NOMO-1 treated with DMSO at 0.1 percent for 48 hours (cell line): ENCODE data around the gene ECHDC3.

ENCODE experiments used
- DNase-seq: peaks from one replicate; lab custom pipeline; 2025; ENCODE audit not compliant: unreplicated experiment; lab: John Stamatoyannopoulos, UW

Gene ECHDC3

DNA sequence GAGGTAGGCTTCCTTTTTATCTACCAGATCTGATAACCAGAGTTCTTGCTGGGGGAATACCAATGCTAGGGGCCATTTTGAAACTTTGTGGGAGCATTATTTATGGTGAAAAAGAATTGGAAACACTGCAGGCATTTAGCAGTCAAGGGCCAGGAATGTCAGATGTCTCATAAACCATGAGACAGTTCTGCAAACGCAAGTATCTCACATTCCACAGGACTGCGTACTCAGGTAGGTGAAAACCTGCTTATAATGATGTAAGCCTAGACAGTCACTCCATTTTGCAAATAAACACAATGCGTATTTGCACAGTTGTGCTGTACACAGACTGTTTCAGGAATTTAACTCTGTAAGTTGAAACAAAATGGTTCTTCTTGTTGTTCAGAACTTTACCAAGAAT lies 33.9 kb downstream of the ECHDC3 start:
- no peak for DNase-seq

DNA sequence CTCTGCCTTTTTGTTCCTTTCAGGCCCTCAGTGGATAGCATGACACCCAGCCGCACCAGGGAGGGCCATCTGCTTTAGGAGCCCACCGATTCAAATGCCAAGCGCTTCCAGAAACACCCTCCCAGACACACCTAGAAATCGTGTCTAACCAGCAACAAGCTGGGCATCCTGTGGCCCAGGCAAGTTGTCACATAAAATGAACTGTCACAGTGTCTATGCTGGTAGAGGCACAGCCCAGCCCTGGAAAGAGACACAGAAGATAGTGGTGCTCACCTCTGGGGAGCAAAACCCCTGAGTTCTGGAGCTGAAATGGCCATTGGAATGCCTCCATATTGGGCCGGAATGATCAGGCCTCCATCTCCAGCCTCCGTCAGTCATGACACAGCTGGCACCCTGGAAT lies 38.9 kb downstream of the ECHDC3 start:
- DNase-seq: no peak

DNA sequence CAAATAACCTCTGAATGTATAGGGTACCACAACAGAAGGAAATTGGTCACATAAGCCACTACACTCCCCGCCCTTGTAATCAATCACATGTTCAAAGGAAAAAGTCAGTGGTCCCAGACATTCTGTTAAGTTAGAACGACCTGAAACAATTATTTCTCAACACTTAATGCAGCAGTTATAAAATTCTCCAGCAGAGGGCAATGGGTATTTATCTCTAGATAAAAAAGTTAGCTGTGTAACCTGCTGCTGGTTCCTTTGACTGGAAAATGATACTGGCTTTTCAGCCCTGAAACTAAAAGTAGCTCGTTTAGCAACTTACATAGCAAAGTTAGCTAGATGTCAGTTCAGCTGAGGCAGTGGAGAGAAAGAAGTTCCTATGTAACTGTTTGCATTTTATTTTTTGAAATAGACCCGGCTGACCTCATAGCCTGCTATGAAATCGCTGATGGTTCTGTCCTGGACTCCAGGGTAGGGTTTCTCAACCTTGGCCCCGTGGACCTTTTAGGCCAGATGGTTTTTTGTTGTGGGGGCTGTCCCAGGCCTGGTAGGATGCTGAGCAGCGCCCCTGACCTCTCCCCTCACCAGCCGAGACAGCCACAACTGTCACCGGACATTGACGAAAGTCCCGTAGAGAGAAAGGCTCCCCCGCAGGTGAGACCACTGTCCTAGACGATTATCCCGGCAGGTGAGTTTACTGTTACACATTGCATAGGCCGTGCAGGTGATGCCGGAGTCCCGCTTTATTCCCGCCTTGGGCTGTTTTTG lies 40.8 kb downstream of the ECHDC3 start:
- DNase-seq: peak; percentile 77

DNA sequence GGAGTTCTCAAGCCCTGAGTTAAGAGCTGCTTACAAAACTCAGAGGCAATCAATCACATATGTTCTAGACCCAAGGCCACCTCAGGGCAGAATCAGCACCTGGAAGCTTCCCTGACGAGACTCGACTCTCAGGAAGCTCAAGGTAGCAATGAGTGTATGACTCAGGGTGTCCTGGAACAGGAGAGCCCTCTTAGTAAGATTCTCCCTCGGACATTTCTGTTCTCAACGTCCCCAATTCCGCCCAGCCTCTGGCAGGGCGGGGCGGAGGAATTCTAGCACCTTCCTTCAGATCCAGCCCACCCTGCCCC lies 41.3 kb downstream of the ECHDC3 start:
- DNase-seq: no peak

DNA sequence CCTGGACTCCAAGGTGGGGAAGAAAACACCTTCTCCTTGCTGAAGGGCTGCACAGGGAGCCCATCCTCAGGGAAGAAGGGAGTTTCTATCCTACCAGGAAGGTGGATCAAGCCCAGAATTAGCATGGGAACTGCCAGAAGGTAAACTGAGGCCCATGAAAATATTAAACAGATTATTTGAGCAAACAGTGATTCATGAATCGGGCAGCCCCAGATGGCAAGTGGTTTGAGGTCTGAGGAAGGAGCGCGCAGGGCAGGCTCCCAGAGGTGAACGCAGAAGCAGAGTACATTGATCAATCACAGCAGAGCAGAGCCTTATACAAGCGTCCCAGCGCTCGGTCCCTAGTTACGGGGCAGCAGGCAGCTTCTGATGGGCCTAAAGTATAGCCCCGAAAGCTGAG lies 45.2 kb downstream of the ECHDC3 start:
- DNase-seq: no peak

DNA sequence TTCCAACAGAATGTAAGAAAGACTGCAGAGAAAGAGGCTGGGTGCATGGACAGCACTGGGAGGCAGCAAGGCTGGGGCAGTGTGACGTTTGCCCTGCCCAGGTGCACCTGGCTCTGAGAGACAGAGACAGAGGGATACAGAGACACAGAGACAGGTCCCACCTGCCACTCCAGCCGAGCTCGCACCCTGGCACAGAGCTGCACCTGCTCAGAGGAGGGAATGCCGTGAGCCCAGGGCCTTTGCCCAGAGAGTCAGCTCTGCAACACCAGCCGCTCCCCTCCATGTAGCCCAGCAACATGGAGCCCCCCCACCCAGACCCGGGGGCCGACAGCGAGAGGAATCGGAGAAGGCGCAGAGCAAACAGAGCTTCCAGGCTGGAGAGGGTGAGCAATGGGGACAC lies 45.7 kb downstream of the ECHDC3 start:
- DNase-seq: no peak

DNA sequence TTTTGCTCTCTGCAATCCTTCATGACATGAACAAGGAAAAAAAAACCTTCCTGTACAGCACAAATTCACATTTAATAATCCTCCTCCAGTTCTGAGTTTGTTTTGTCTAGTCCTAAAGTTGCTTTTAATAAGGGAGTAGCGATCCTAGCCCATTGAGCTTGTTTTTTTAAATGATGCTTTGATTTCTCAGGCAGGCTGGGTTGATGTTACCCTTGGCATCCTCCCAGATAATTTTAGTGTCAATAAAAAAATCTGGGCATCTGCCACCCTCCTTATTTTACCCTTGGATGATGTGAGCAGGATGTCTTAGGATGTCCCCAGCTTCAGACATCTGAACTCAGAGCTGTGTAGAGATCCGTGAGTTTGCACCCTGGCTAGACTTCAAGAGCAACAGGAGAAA lies 47.1 kb downstream of the ECHDC3 start:
- DNase-seq: no peak

DNA sequence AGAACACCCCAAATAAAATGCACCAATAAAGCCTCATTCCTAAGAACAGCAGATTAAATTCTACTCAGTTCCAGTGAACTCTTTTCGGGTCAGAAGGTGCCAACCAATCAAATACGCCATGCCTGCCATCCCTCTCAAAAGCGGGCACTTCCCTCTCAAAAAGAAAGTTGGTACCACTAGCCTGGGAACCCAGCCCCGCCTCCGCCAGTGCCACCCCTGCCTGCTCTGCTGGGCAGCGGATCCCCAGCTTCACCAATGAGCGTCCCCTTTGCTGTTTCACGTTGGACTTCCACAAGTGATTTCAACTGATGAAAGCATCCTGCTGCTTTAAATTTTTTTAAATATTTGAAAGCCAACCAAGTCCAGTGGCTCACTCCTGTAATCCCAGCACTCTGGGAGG lies 47.8 kb downstream of the ECHDC3 start:
- DNase-seq: no peak

DNA sequence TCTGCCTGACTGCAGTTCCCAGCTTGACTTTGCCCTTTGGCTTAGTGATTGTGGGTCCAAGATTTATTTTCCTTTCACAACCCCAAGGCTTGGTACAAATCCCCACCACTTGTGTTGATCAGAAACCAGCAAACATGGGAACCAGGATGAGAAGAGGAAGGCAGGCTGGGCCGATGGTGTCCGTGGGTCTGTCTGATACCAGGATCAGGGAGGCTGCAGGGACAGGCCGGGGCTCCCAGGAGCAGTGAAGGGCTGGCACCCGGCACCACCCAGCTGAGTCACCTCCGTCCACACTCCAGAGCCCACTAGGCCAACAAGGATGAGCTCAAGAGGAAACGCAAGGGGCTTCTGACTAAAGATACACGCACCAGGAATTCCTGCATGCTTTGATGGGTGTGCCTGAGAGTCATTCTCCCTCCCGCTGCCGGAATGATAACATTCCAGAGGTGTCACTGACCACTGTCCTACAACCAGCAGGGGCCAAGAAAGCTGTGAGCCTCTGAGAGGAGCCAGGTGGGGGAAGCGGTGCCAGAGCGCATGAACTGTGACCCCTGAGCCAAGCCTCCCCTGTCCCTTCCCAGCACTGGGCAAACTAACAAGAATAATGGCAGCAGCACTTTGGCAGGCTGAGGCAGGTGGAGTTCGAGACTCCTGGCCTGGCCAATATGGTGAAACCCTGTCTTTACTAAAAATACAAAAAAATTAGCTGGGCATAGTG lies 51.7 kb downstream of the ECHDC3 start:
- no peak for DNase-seq

DNA sequence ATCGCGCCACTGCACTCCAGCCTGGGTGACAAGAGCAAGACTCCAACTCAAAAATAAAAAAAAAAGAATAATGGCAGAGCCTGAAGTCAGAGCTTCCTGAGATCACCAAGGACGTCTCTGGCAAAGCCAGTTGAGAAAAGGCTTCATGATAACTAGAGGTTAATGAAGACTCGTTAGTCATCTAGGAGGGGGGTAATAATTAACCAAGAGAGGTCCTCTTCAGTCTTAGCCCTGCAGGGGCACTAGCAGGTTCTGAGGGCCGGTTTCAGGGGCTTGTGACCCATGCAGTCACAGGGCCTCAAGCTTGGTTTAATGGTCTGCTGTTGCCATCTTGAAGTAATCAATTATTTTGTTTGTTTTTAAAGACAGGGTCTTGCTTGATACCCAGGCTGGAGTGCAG lies 52.4 kb downstream of the ECHDC3 start:
- DNase-seq: no peak

DNA sequence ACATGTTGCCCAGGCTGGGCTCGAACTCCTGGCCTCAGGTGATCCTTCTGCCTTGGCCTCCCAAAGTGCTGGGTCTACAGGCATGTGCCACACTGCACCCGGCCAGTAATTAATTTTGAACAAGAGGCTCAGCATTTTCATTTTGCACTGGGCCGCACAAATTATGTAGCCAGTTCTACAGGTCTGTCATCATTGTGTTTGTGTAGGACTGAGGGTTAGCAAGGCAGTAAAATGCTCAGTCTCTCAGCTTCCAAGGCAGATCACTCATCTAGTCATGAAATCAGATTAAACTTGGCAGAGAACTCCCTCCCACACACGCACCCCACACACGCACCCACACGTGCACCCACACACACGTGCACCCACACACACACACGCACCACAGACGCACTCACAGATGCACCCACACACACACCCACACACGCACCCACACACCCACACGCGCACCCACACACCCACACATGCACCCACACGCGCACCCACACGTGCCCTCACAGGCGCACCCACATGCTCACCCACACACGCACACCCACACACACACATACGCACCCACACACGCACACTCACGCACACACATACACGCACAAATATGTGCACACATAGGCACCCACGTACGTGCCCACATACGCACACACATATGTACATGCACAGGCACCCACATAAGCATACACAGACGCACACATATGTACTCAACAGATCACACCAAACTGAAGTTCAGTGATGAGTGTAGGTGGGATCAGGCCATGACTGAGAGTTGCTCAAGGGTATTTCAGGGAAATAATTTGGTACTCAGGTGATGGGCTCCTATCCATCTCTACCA lies 53.1 kb downstream of the ECHDC3 start:
- DNase-seq: no peak

DNA sequence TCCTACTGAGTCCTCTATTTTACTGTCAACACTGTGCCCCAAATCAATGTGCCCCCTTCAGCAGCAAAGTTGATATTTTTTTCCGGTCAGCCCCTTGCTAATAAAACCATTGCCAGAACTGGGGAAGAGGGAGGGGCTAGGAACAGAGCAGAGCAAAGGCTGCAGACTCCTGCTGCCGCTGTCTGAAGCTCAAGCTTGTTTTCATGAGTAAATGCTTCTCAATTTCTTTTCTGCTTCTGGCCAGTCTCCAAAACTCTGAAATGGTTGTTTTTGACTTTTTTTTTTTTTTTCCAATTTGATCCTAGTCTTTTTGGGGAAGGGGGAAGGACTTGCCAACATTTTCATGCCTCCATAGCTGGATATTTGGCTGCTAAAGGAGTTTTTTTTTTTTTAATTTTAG lies 54.3 kb downstream of the ECHDC3 start:
- no peak for DNase-seq

DNA sequence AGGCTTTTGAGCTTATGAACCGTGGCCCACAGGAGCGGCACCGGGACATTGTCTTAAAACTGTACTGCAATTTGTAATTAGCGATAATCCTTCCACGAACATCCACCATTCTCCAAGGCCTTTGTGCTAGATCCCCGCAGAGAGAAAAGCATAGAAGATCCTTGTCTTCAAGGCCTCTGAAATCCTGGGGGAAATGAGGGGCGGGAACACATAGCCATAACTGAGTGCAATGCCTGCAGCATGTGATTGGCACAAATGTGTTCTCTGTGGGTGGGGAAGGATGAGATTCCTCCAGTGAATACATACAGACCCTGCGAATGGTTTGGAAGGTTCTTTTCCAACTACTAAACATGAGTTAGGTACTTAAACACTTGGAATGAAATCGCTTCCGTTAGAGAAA lies 55.1 kb downstream of the ECHDC3 start:
- no peak for DNase-seq

DNA sequence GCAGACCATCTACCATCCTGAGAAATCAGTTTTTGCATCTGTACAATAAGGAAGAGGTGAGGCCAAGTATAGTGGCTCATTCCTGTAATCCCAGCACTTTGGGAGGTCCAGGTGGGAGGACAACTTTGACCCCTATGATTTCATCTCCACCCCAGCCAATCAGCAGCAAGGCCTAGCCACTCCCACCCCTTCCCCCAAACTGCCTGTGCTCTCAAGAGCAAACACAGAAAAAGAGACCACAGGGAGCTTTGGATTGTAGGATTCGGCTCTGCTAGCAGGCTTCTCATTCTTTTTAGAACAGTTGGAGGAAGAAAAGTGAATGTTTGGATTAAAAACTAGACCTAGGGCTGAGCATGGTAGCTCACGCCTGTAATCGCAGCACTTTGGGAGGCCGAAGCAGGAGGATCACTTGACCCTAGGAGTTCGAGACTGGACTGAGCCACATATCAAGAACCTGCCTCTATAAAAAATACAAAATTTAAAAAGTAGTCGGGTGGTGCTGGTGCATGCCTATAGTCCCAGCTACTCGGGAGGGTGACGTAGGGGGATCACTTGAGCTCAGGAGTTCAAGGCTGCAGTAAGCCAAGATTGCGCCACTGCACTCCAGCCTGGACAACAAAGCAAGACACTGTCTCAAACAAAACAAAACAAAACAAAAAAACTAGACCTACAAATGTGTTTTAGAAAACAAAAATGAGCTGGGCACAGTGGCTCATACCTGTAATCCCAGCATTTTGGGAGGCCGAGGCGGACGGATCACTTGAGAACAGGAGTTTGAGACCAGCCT lies 55.9 kb downstream of the ECHDC3 start:
- DNase-seq: no peak

DNA sequence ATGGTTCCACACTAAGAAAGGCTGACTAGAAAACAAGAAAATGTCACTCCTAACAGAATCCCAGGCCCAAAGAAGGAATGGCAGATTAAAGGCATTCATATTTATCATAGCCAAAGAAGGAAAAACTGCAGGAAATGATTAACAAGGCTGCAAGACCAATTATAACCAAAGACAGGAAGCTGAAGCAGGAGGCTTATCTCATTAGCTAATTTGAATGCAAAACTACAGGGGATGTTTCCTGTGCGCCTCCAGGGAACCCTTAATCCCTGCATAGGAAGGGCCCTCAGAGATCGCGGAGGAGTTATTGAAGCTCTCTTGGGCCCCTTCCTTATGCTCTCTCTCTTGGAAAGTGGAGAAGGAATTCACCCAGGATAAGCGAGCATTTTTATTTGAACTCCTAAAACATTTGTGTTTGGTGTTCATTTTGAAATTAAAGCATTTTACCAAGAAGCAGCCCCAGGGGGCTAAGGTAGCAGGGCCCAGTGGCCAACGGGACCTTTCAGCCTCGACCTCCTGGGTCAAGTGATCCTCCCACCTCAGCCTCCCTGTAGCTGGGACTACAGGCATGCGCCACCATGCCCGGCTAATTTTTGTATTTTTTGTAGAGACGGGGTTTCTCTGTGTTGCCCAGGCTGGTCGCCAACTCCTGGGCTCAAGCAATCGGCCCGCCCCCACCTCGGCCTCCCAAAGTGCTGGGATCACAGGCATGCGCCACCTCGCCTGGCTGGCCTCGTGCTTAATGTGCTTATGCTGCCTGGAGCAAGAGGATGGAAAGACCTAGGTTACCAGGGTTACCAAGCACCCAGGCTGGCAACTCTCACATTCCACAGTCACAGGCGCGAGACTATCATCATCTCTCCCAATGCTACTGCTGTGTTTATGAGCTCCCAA lies 56.9 kb downstream of the ECHDC3 start:
- peak; percentile 67 for DNase-seq

DNA sequence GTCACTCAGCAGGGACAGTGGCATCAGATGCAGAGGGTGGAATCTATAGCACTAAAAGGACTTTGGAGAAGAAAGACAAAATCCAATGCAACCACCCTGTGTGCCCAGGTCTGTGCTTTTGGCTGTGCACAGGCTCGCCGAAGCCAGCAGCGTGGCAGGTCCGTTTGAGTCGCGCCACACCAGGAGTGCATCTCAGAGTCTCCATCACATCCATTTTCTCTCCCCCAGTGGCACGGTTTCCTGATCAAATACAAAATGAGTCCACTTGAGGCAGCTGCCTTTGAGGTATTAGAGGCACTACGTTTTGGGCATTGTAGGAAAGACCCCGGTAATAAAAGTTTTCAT lies 57.5 kb downstream of the ECHDC3 start:
- DNase-seq: no peak

DNA sequence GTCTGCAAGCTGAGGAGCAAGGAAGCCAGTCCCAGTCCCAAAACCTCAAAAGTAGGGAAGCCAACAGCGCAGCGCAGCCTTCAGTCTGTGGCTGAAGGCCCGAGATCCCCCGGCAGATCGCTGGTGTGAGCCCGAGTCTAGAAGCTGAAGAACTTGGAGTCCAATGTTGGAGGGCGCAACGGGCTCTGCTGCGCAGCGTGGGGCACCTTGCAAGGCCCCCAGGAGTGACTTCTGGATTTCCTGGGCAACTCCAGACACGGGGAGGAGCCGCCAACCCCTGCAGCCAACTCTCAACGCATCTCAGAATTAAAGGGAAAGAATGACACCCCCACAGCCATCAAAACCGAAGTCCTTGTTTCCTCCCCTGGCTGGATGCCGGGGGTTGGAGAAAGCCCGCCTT lies 62.2 kb downstream of the ECHDC3 start:
- DNase-seq: no peak

DNA sequence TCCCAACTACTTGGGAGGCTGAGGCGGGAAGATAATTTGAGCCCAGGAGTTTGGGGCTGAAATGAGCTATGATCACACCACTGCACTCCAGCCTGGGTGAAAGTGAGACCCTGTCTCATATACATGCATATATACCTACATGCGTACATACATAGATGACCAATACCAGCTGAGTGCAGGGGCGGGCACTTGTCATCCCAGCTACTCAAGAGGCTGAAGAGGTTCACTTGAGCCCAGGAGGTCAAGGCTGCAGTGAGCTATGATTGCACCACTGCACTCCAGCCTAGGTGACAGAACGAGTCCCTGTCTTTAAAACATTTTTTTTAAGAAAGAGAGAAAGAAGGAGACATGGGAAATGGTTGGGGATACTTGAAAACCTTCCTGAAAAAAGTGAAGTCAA lies 63.6 kb downstream of the ECHDC3 start:
- DNase-seq: no peak

DNA sequence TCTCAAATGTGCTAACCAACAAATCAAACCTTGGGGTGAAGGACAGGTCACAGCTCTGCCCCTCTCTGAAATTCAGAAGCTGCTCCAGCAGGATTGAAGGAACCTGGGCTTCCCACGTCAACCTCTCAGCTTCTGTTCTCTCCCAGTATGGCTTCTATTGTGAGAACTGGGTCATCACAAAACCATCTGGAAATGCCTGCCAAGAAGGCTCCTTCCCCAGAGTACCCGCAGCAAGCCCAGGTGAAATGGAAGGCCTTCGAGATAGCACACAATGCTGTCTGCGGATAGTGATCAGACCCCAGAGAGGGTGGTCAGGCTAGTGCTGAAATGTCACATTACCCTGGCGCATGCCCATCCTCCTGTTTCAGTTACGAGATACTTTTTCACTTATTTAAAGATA lies 64.5 kb downstream of the ECHDC3 start:
- no peak for DNase-seq

DNA sequence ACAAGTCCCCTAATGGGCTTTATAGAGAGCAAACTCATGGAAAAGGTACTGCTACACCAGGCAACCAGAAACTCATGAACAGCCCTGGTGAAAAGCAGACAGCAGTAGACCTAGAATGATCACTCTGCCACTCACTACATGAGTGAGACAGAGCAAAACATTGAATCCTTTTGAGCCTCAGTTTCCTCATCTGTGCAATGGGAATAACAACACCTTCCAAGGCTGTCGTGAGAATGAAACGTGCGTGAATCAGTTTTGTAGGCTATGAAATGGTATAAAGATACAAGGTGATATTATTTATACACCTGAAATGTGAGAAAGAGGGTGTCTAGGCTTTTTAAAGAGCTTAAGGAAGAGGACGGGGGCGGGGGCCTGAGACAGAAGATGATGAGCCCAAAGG lies 66.6 kb downstream of the ECHDC3 start:
- no peak for DNase-seq
